ENCODE measurements around the gene TJP1. TPM values are rescaled to one million over a fixed set of nuclear protein-coding genes. Genes with fewer than 3 reads are reported as not detected.
"Not testable (repeated sequence)": the region's sequence is repeated elsewhere in the genome, so short reads cannot be mapped to it uniquely, and the experiment has no call there.

The TJP1 gene
- total RNA-seq, 3 donors from 2014 or later (not counting 1 experiment from before 2014, with no cell fraction given): not detected

- intact Hi-C loops (cut with micrococcal nuclease): no loop called here
- Histone ChIP-seq H3K4me1 (ENCODE audit: control insufficient read depth, insufficient read depth, low read length) (peaks cover 8% of the 10 kb centered on the region), H3K36me3 (ENCODE audit: control insufficient read depth, insufficient read depth, low read length) (no peaks in the 10 kb centered on the region), H3K9me3 (ENCODE audit: control insufficient read depth, insufficient read depth, low read length) (peaks cover 11% of the 10 kb centered on the region), H3K27me3 (ENCODE audit: control insufficient read depth, insufficient read depth, low read length) (peaks cover 41% of the 10 kb centered on the region), H3K4me3 (ENCODE audit: low read length) (no peak overlapping the region), H3K27ac (ENCODE audit: low read length) (no peak overlapping the region)
- TF ChIP-seq, protein P1, sequence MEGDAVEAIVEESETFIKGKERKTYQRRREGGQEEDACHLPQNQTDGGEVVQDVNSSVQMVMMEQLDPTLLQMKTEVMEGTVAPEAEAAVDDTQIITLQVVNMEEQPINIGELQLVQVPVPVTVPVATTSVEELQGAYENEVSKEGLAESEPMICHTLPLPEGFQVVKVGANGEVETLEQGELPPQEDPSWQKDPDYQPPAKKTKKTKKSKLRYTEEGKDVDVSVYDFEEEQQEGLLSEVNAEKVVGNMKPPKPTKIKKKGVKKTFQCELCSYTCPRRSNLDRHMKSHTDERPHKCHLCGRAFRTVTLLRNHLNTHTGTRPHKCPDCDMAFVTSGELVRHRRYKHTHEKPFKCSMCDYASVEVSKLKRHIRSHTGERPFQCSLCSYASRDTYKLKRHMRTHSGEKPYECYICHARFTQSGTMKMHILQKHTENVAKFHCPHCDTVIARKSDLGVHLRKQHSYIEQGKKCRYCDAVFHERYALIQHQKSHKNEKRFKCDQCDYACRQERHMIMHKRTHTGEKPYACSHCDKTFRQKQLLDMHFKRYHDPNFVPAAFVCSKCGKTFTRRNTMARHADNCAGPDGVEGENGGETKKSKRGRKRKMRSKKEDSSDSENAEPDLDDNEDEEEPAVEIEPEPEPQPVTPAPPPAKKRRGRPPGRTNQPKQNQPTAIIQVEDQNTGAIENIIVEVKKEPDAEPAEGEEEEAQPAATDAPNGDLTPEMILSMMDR (IDR thresholded peaks at IDR 0.05): no peak
- peaks cover 6% of the 10 kb centered on the region in 2 donors for H3K4me1 Mint-ChIP-seq
- H3K27me3 Mint-ChIP-seq (ENCODE audit: low read depth in 2 of 2): peaks cover 30 to 55% of the 10 kb centered on the region in 2 donors
- H3K9me3 Mint-ChIP-seq: peaks cover 2 to 3% of the 10 kb centered on the region in 2 donors
- ATAC-seq: no peak
- no peak overlapping the region for H3K27ac Mint-ChIP-seq
- WGBS (ENCODE audit: insufficient coverage): 41% methylated on average over 8 of the region's 9 CpGs
- H3K36me3 Mint-ChIP-seq: peaks cover 14% of the 10 kb centered on the region
- H3K4me3 Mint-ChIP-seq: no peak overlapping the region
- no peak for DNase-seq
These were observed 1.7 kb downstream of the TJP1 start for GRCh38 chr15:29820394-29821154.

- Histone ChIP-seq H3K27me3 (ENCODE audit: control insufficient read depth, insufficient read depth, low read length) (peaks cover 42% of the 10 kb centered on the region), H3K36me3 (ENCODE audit: control insufficient read depth, insufficient read depth, low read length) (no peaks in the 10 kb centered on the region), H3K27ac (ENCODE audit: low read length) (no peak overlapping the region), H3K9me3 (ENCODE audit: control insufficient read depth, insufficient read depth, low read length) (peaks cover 11% of the 10 kb centered on the region), H3K4me1 (ENCODE audit: control insufficient read depth, insufficient read depth, low read length) (peaks cover 8% of the 10 kb centered on the region), H3K4me3 (ENCODE audit: low read length) (no peak overlapping the region)
- DNase-seq (no peak), ATAC-seq (no peak)
- H3K9me3 Mint-ChIP-seq: peaks cover 2 to 3% of the 10 kb centered on the region in 2 donors
- H3K27ac Mint-ChIP-seq: no peak overlapping the region
- no peak overlapping the region for H3K4me3 Mint-ChIP-seq
- 85% methylated on average over 4 of the region's 4 CpGs for WGBS (ENCODE audit: insufficient coverage)
- peaks cover under 1% of the 10 kb centered on the region in 2 donors for H3K4me1 Mint-ChIP-seq
- TF ChIP-seq, protein P1 (IDR thresholded peaks at IDR 0.05): no peak
- H3K27me3 Mint-ChIP-seq (ENCODE audit: low read depth in 2 of 2): peaks cover 32 to 61% of the 10 kb centered on the region in 2 donors
- peaks cover 14% of the 10 kb centered on the region for H3K36me3 Mint-ChIP-seq
- intact Hi-C loops (cut with micrococcal nuclease): no loop called here
These were observed 2.3 kb downstream of the TJP1 start for GRCh38 chr15:29819979-29820378.

DNA sequence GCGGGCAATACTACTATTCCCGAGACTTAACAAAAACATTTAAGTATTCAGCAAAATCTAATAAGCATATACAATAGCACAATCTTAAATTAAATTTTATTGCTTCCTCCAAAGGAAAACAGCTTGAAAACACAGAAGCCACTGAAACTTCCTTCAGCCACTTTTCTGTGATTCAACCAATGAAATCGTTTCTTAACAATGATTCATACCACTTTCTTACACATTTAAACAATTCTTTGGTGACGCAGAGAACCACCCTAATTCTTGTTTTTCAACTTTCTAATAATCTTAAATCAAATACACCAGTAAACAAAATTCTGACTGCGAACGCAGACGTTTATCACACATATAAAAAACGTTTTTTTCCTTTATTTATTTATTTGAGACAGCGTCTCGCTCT lies 4.1 kb downstream of the TJP1 start:
- no peak overlapping the region for H3K27ac ChIP-seq (ENCODE audit: low read length)
- no peak for DNase-seq
- 79% methylated on average over 10 of the region's 10 CpGs for WGBS (ENCODE audit: insufficient coverage)
- no peak overlapping the region for H3K4me3 ChIP-seq (ENCODE audit: low read length)
- peaks cover under 1% of the 10 kb centered on the region in 2 donors for H3K9me3 Mint-ChIP-seq
- intact Hi-C loops (cut with micrococcal nuclease): no loop called here
- TF ChIP-seq, protein P1 (IDR thresholded peaks at IDR 0.05): no peak
- H3K27me3 ChIP-seq (ENCODE audit: control insufficient read depth, insufficient read depth, low read length): peaks cover 55% of the 10 kb centered on the region
- peaks cover 7% of the 10 kb centered on the region for H3K9me3 ChIP-seq (ENCODE audit: control insufficient read depth, insufficient read depth, low read length)
- H3K4me1 Mint-ChIP-seq: no peaks in the 10 kb centered on the region
- H3K36me3 Mint-ChIP-seq: peaks cover 10% of the 10 kb centered on the region
- no peak for ATAC-seq
- peaks cover 4% of the 10 kb centered on the region for H3K4me1 ChIP-seq (ENCODE audit: control insufficient read depth, insufficient read depth, low read length)
- peaks cover 41 to 75% of the 10 kb centered on the region in 2 donors for H3K27me3 Mint-ChIP-seq (ENCODE audit: low read depth in 2 of 2)
- H3K27ac Mint-ChIP-seq: no peak overlapping the region
- no peaks in the 10 kb centered on the region for H3K36me3 ChIP-seq (ENCODE audit: control insufficient read depth, insufficient read depth, low read length)
- H3K4me3 Mint-ChIP-seq: no peak overlapping the region

DNA sequence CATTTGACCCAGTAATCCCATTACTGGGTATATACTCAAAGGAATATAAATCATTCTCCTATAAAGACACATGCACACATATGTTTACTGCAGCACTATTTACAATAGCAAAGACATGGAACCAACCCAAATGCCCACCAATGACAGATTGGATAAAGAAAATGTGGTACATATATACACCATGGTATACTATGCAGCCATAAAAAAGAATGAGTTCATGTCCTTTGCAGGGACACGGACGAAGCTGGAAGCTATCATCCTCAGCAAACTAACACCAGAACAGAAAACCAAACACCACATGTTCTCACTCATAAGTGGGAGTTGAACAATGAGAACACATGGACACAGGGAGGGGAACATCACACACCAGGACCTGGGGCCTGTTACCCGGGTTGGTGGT lies 4.8 kb downstream of the TJP1 start:
- H3K9me3 Mint-ChIP-seq; H3K27ac ChIP-seq (ENCODE audit: low read length); DNase-seq; H3K36me3 ChIP-seq (ENCODE audit: control insufficient read depth, insufficient read depth, low read length); intact Hi-C loops (cut with micrococcal nuclease); H3K36me3 Mint-ChIP-seq; H3K4me3 Mint-ChIP-seq; H3K4me1 ChIP-seq (ENCODE audit: control insufficient read depth, insufficient read depth, low read length); H3K4me3 ChIP-seq (ENCODE audit: low read length); H3K9me3 ChIP-seq (ENCODE audit: control insufficient read depth, insufficient read depth, low read length); ATAC-seq; H3K27ac Mint-ChIP-seq; H3K4me1 Mint-ChIP-seq: not testable (repeated sequence)
- H3K27me3 ChIP-seq (ENCODE audit: control insufficient read depth, insufficient read depth, low read length): peaks cover 51% of the 10 kb centered on the region
- peaks cover 42 to 78% of the 10 kb centered on the region in 2 donors for H3K27me3 Mint-ChIP-seq (ENCODE audit: low read depth in 2 of 2)
- whole genome bisulfite sequencing (ENCODE audit: insufficient coverage): 67% methylated on average over 1 of the region's 3 CpGs

All from natural killer cell (primary cell).